Astrocyte (in vitro differentiated cells and primary cell): Measurements from ENCODE around the gene TOLLIP. TPM values are rescaled to one million over a fixed set of nuclear protein-coding genes. Genes with fewer than 3 reads are reported as not detected.

Source experiments
- DNase-seq: peaks from one replicate; pipeline ENCODE4 v3.0.0-alpha.2; 2010; ENCODE audit warnings: low read depth
- FAIRE-seq: peaks from 2 replicates; lab custom pipeline; 2011; peaks lifted over from hg19 to GRCh38; lab: Jason Lieb, UNC
- H2AFZ ChIP-seq: 2 replicates; pipeline ENCODE4 v1.6.0; 2012; ENCODE audit warnings: low read depth, low read length, inconsistent platforms
- H3K27ac ChIP-seq: 2 replicates; pipeline ENCODE4 v1.5.1; 2011; ENCODE audit warnings: low read depth, low read length, inconsistent platforms
- H3K27me3 ChIP-seq: 2 replicates; pipeline ENCODE4 v1.6.0; 2011; ENCODE audit warnings: low read length, inconsistent platforms; ENCODE audit not compliant: insufficient read depth
- H3K36me3 ChIP-seq: 2 replicates; pipeline ENCODE4 v1.5.1; 2011; ENCODE audit warnings: low read length, inconsistent platforms; ENCODE audit not compliant: insufficient read depth
- H3K4me1 ChIP-seq: 2 replicates; pipeline ENCODE4 v1.5.1; 2011; ENCODE audit warnings: low read length, inconsistent platforms; ENCODE audit not compliant: insufficient read depth
- H3K4me2 ChIP-seq: 2 replicates; pipeline ENCODE4 v1.6.0; 2012; ENCODE audit warnings: low read length, inconsistent platforms
- H3K4me3 ChIP-seq: 2 replicates; pipeline ENCODE4 v1.5.1; 2011; ENCODE audit warnings: low read depth, mild to moderate bottlenecking, low read length, inconsistent platforms; ENCODE audit not compliant: insufficient read depth
- H3K79me2 ChIP-seq: 2 replicates; pipeline ENCODE4 v1.6.0; 2012; ENCODE audit warnings: mild to moderate bottlenecking, low read length, inconsistent platforms; ENCODE audit not compliant: insufficient read depth
- H3K9ac ChIP-seq: 2 replicates; pipeline ENCODE4 v1.6.0; 2012; ENCODE audit warnings: mild to moderate bottlenecking, low read length, inconsistent platforms
- H3K9me3 ChIP-seq: 2 replicates; pipeline ENCODE4 v1.5.1; 2012; ENCODE audit warnings: low read depth, mild to moderate bottlenecking, low read length, inconsistent platforms; ENCODE audit not compliant: insufficient read depth
- H4K20me1 ChIP-seq: 2 replicates; pipeline ENCODE4 v1.6.0; 2012; ENCODE audit warnings: low read length, inconsistent platforms; ENCODE audit not compliant: insufficient read depth
- H3K27ac Mint-ChIP-seq: one replicate; pipeline ENCODE4 v1.8.0; 2021; ENCODE audit warnings: mild to moderate bottlenecking, mixed read lengths; ENCODE audit not compliant: unreplicated experiment
- H3K27me3 Mint-ChIP-seq: one replicate; pipeline ENCODE4 v1.8.0; 2021; ENCODE audit warnings: low read depth, mixed read lengths; ENCODE audit not compliant: unreplicated experiment
- H3K36me3 Mint-ChIP-seq: one replicate; pipeline ENCODE4 v1.8.0; 2021; ENCODE audit warnings: low read depth, mixed read lengths; ENCODE audit not compliant: unreplicated experiment
- H3K4me1 Mint-ChIP-seq: one replicate; pipeline ENCODE4 v1.8.0; 2021; ENCODE audit warnings: low read depth, mixed read lengths; ENCODE audit not compliant: unreplicated experiment
- H3K4me3 Mint-ChIP-seq: one replicate; pipeline ENCODE4 v1.8.0; 2021; ENCODE audit warnings: mild to moderate bottlenecking, moderate library complexity, mixed read lengths; ENCODE audit not compliant: unreplicated experiment
- H3K9me3 Mint-ChIP-seq: one replicate; pipeline ENCODE4 v1.8.0; 2021; ENCODE audit warnings: mild to moderate bottlenecking, mixed read lengths; ENCODE audit not compliant: unreplicated experiment
- CTCF ChIP-seq: IDR thresholded peaks from 2 replicates; pipeline ENCODE4 v1.5.1; 2011; ENCODE audit warnings: low read depth, mild to moderate bottlenecking, inconsistent platforms, low read length, moderate library complexity; ENCODE audit not compliant: insufficient read depth
- EZH2 ChIP-seq: IDR thresholded peaks from 2 replicates; pipeline ENCODE4 v1.6.1; 2012; ENCODE audit warnings: mild to moderate bottlenecking, low read length, inconsistent platforms; ENCODE audit not compliant: insufficient read depth
- total RNA-seq: library from RNA; stranded (reverse); gene quantifications from 2 replicates; pipeline ENCODE4 v1.2.1, GENCODE V29; 2021

Gene TOLLIP
- total RNA-seq, 1 donor from 2014 or later = 46.4 TPM

- Mint-ChIP-seq H3K36me3 (peaks cover 4% of the 10 kb centered on the region), H3K9me3 (peaks cover 4% of the 10 kb centered on the region), H3K27me3 (peaks cover 10% of the 10 kb centered on the region), H3K27ac (no peak overlapping the region), H3K4me3 (no peak overlapping the region), H3K4me1 (no peaks in the 10 kb centered on the region)
- no peaks in the 10 kb centered on the region for H4K20me1 ChIP-seq
- H3K4me2 ChIP-seq = no peak overlapping the region
- no peak for DNase-seq
- no peak overlapping the region for H2AFZ ChIP-seq
- no peak overlapping the region for H3K9ac ChIP-seq
- H3K4me3 ChIP-seq = no peak overlapping the region
- no peaks in the 10 kb centered on the region for H3K4me1 ChIP-seq
- no peaks in the 10 kb centered on the region for H3K36me3 ChIP-seq
- no peaks in the 10 kb centered on the region for H3K79me2 ChIP-seq
- no peak overlapping the region for H3K27ac ChIP-seq
- H3K9me3 ChIP-seq = peaks cover 5% of the 10 kb centered on the region
- no peak for FAIRE-seq
- no peaks in the 10 kb centered on the region for H3K27me3 ChIP-seq
- TF ChIP-seq CTCF (no peak), EZH2 (no peak)
Measured at GRCh38 chr11:1237128-1237580, 72.3 kb downstream of the TOLLIP start.

- no peak overlapping the region for H3K4me2 ChIP-seq
- FAIRE-seq (no peak), DNase-seq (no peak)
- no peak overlapping the region for H3K9ac ChIP-seq
- no peaks in the 10 kb centered on the region for H3K4me1 ChIP-seq
- no peaks in the 10 kb centered on the region for H3K27me3 ChIP-seq
- Mint-ChIP-seq H3K9me3 (no peaks in the 10 kb centered on the region), H3K27me3 (peaks cover 5% of the 10 kb centered on the region), H3K27ac (no peak overlapping the region), H3K4me1 (no peaks in the 10 kb centered on the region), H3K36me3 (no peaks in the 10 kb centered on the region), H3K4me3 (no peak overlapping the region)
- peaks cover 5% of the 10 kb centered on the region for H3K9me3 ChIP-seq
- no peaks in the 10 kb centered on the region for H3K36me3 ChIP-seq
- no peak overlapping the region for H3K4me3 ChIP-seq
- H4K20me1 ChIP-seq = no peaks in the 10 kb centered on the region
- no peaks in the 10 kb centered on the region for H3K79me2 ChIP-seq
- no peak overlapping the region for H2AFZ ChIP-seq
- TF ChIP-seq CTCF = no peak
- no peak for TF ChIP-seq EZH2
- H3K27ac ChIP-seq = no peak overlapping the region
Measured at GRCh38 chr11:1236316-1237127, 72.9 kb downstream of the TOLLIP start.

GRCh38 chr11:1235901-1236315 lies 73.5 kb downstream of the TOLLIP start:
- no peak for FAIRE-seq
- no peaks in the 10 kb centered on the region for H3K9me3 Mint-ChIP-seq
- no peak overlapping the region for H2AFZ ChIP-seq

More at GRCh38 chr11:1235901-1236315, 73.5 kb downstream of the TOLLIP start:
- Histone ChIP-seq H3K9ac (no peak overlapping the region), H4K20me1 (no peaks in the 10 kb centered on the region), H3K27me3 (no peaks in the 10 kb centered on the region), H3K27ac (no peak overlapping the region), H3K4me1 (no peaks in the 10 kb centered on the region), H3K79me2 (no peaks in the 10 kb centered on the region), H3K9me3 (no peaks in the 10 kb centered on the region), H3K36me3 (no peaks in the 10 kb centered on the region), H3K4me3 (no peak overlapping the region), H3K4me2 (no peak overlapping the region)
- no peak for DNase-seq
- TF ChIP-seq CTCF (no peak), EZH2 (no peak)
- Mint-ChIP-seq H3K36me3 (no peaks in the 10 kb centered on the region), H3K4me3 (no peak overlapping the region), H3K27ac (no peak overlapping the region), H3K27me3 (peaks cover 6% of the 10 kb centered on the region), H3K4me1 (no peaks in the 10 kb centered on the region)
